Measurements from ENCODE around the gene ACR.

The ACR gene

DNA sequence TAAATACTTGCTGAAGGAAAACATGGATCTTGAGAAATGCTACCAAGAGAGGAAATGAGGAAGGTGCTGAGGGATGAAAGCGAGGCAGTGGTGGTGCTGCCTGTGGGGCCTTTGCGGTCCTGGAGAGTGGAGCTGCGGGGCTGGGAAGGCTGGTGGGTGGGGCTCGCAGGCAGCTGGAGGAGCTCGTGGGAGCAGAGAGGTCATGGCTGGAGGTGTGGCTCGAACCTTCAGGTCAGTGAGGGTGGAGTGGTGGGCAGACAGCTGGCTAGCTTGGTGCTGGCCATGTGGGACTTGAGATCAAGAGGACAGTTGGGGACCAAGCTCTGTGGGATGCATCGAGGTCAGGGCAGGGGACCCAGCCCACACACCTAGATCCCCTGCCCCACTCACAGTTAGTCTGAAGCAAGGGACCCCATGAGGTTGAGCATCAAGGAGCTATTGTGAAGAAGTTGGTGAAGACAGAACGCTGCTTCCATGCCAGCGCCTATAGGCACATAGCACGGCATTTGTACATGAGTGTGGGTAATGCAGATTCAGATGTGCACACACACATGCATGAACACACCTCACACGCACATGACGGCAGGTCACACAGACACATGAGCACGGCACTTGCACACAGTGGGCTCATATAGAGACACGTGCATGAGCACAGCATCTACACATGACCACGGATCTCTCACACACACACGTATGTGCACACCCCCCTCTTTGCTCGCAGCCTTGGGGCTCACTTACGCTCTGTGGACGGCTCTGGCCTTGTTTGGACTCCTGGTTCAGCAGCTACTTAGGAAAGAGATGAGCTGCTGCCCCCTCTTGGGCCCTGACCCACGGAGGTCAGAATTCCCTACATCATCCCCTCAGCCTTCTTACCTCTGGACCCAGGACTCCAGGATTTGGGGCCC, 34.9 kb upstream of the ACR start:
- DNase-seq = no peak

DNA sequence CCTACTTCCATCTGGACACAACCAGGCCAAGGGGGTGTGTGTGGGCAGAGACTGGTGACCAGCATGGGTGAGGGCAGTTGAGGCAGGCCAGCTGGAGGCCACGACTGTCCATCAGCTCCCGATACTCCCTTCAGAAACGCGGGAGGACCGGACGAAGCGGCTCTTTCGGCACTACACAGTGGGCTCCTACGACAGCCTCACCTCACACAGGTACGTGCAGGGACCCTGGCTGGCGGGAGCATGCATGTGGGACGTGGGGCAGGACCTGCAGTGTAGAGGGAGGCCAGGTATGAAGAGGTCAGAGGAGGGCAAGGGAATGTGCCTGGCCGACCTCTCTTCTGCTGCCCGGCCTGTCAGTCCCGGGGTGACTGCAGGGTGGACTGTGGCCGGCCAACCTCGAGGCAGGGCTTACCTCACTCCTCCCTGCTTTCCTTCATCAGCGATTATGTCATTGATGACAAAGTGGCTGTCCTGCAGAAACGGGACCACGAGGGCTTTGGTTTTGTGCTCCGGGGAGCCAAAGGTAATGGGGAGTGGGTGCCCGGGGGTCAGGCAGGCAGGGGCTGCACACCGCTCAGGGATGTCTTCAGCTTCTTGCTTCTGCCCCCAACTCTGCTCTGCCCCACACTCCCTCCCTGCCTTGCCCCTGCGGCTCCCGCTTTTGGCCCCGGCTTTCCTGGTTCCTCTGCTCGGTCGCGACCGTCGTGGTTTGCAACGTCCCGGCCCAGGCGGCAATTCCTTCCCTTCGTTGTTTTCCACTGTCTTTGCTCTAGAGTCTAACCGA, 34.1 kb upstream of the ACR start:
- no peak for DNase-seq

DNA sequence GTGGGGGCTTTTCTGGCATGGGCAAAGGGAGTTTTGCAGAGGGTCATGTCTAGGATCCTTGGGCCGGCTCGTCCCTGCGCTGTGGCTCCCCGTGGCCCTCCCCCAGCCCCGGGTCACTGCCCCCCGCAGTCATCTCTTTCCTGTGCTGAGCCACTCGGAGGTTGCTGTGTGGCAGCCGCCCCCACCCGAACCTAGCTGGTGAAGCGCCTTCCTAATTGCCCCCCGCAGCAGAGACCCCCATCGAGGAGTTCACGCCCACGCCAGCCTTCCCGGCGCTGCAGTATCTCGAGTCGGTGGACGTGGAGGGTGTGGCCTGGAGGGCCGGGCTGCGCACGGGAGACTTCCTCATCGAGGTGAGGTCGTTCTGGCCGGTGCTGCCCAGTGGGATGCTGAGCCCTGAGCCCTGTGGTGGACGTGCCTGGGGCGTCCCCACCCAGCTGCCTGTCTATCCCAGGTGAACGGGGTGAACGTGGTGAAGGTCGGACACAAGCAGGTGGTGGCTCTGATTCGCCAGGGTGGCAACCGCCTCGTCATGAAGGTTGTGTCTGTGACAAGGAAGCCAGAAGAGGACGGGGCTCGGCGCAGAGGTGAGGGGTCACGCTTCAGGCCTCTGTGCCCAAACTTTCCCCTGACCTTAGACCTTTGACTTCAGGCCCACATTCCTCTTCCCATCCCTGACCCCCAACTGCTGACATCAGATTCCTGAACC, 33.3 kb upstream of the ACR start:
- no peak for DNase-seq

DNA sequence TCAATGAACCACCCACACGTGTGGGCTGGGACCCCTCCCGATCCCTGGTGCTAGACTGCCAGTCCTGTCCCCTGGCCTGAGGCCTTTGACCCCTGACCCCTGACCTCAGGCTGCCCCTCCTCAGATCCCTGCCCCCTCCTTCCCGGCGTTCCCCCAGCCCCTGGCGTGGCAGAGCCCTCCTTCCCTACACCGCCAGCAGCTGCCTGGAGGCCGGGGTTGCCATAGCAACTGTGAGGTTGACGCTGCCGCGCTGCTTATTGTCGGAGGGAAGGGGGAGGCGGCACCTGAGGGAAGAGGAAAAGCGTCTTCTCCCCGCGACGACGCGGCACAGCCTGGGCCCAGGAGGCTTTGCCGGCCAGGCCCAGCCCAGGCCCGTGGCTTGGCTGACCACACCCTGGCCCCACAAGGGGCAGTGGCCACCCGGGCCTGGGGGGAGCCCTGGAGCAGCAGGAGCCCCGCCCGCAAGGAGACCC, 32.7 kb upstream of the ACR start:
- peak; percentile 81 for DNase-seq

DNA sequence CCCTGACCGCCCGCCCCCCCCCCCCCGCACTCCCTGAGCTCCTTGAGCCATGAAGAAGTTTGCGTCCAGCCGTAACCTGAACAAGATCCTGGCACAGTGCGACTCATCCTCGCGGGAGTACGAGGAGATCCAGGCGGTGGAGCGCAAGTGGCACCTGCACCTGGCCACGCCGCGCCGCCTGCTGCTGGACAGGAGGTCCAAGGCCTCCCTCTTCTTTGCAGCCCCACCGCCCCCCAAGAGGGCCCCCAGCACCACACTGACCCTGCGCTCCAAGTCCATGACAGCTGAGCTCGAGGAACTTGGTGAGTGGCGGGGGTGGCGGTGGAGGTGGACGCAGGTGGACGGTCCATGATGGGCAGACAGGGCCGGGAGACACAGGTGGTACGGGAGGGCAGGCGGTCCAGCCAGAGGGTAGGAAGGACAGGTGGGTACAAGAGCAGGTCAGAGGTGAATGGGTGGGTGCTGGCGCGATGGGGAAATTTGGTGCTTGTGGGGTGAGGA, 32.1 kb upstream of the ACR start:
- DNase-seq = no peak

DNA sequence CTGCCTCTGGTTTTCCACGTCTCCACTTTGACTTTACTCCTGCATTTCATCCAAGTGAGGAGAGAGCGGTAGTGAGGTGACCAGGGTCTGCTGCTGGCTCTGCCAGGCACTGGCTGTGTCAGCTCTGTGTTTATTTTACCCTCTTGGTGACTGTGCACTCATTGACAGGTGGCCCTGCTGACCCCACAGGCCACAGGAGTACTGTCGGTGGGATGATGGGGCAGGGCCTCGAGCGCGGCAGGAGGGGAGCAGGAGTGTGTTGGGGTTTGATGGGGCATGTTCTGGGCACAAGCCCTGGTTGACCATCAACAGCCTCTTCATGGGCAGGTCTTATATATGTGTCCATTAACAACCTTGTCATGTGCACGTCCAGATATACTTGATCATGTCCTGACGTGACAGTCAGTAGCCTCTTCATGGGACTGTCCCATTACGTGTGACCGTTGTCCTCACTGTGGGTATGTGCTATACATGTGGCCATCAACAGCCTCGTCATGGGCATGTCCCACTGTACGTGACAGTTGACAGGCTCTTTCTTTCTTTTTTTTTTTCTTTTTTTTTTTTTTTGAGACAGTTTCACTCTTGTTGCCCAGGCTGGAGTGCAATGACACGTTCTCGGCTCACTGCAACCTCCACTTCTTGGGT, 31.4 kb upstream of the ACR start:
- DNase-seq = no peak

DNA sequence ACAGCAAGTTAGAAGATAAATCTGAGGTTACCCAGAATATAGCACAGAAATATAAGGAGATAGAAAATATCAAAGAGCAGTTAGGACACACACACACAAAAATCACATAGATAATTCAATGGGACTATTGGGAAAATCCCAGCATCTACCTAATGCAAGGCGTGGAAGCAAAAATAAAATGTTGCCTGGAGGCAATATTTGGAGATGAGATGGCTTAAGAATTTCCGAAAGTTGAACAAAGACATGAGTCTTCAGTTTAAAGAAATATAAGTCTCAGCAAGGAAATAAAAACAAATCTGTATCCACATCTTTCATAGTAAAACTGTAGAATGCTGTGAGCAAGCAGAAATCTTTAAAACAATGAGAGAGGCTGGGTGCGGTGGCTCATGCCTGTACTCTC, 29.5 kb upstream of the ACR start:
- no peak for DNase-seq

DNA sequence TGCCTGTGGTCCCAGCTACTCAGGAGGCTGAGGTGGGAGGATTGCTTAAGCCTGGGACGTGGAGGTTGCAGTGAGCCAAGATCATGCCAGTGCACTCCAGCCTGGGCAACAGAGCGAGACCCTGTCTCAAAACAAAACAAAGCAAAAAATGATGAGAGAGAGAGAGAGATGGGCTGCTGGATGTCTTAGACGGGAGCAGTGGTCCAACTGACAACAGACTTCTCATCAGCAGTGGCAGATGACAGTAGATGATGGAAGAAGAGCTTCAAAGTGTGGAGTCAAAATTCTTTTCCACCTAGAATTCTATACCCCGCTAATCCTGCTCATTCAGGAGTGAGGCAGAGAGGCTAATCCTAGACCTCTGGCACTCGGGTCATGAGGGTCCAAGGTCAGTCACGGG, 29.0 kb upstream of the ACR start:
- DNase-seq = no peak

DNA sequence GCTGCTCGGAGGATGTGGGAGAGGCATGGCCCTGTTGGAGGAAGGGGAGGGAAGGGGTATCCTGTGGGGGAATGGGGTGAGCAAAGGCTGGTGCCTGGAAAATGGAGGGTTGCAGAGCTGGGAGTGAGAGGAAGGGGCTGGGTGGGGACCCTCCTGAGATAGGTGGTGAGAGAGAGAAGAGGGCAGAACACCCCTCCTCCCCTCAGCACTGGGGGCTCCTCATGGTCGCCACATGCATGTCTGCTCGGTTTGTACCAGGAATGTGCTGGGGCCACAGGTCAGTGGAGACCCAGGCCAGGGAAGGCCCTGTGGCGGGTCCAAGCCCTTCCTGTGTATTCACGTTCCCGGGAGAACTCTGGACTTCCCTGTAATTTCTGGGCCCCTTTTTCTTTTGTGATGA, 27.8 kb upstream of the ACR start:
- no peak for DNase-seq

DNA sequence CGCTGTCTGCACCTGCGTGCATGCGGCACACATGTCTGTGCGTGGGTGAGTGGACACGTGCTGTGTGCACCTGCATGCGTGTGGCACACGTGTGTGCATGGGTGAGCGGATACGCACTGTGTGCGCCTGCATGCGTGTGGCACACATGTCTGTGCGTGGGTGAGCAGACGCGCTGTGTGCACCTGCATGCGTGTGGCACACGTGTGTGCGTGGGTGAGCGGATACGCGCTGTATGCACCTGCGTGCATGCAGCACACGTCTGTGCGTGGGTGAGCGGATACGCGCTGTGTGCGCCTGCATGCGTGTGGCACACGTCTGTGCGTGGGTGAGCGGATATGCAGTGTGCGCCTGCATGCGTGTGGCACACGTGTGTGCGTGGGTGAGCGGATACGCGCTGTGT, 27.1 kb upstream of the ACR start:
- no peak for DNase-seq

DNA sequence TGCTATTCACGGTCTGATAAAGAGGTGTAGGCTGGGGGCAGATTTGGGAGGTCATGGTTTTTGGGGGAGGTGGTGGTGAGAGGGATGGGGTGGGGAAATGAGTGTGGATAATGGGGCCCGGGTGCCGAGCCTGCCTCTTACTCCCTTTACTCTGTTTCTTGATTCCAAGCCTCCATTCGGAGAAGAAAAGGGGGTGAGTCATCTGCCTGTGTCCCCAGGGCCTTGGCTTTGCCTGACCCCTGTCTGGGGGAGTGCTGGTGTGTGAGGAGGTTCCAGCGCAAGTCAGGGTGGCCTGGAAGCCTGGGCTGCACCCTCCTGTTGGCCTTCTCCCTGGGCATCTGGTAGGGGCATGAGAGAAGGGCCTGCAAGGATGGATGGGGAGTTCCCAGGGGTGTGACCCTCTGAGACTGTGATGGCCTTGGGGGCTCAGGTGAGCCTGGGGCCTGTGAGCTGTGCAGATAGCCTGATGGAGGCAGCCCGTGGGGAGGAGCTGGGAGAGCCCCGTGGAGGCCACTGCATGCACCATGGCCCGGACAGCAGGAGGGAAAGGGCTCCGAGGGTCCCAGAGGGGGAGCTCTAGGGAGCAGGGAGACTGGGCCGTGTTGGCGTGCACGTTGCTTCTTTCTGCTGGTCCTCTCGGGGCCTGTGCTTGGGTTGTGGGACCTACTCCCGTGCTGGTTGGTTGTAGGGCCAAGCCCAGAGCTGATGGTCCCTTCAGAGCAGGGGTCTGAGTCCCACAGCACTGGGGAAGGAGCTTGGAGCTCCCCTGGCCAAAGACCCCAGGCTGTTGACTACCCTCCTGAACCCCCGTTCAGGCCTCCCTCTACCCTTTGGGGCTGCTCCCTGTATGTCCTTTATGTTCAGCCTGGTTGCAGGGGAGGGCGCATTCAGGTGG, 26.3 kb upstream of the ACR start:
- DNase-seq = no peak

DNA sequence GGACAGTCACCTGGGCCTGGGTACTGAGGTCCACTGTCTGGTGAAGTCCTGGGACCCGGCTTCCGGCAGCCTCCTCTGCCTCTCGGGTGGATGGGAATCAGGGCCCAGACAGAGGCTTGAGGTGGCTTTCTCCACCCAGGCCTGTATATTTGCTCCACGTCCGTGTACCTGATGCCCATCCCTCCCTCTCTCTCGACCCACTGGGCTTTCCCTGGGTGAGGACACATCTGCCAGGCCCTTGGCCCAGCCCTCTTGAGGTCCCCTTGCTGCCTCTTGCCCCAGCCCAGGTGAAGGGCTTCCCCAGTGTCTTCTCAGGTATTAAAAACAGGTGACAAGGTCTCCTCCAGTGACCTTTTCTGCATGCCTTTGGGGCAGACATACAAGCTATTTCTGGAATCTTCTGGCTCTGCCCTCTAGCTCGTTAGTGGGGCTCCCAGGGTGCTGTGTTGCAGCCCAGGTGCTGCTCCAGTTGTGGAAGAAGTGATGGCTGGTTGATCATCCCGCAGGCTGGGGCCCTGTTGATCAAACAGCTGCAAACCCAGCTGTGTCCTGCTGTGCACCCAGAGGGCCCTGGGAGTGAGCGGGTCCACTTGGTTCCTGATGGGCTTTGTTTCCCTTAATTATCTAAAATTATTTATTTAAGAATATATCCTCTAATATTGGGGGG, 25.5 kb upstream of the ACR start:
- no peak for DNase-seq

DNA sequence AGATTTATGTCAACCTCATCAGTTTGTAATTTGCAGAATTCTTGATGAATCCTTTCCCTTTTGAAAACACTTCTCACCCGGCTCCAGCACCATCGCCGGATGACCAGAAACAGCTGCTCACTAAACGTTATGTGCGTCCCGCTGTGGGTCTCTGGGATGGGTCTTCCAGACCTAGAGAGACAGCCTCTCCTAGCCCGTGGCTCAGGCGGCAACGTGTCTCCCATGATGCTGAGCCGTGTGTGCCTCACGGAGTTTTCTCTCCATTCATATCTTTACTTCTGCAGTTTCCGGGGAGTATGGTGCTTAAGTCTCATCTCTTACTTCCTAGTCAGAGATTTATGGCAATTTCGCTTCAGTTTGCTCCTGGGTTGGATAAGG, 25.0 kb upstream of the ACR start:
- DNase-seq = no peak

DNA sequence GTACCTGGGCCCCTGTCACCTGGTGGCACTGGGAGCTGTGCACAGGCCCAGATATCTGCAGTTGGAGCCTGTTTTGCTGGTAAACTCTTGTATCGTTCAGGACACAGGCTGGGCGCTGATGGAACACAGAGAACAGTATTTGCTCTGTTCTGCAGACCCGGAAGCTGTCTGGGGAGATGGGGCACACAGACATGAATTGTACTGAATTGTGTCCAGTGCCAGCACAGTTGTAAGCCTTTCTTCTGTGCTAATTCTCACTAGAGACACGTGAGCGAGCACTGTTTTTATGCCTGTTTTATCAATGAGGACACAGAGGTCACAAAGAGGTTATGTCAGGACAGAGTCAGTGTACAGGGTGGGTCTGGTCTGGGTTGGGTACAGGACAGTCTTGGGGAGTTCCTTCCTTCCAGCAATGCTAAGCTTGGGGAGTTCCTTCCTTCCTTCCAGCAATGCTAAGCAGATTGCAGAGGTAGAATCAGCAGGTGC, 24.4 kb upstream of the ACR start:
- no peak for DNase-seq

DNA sequence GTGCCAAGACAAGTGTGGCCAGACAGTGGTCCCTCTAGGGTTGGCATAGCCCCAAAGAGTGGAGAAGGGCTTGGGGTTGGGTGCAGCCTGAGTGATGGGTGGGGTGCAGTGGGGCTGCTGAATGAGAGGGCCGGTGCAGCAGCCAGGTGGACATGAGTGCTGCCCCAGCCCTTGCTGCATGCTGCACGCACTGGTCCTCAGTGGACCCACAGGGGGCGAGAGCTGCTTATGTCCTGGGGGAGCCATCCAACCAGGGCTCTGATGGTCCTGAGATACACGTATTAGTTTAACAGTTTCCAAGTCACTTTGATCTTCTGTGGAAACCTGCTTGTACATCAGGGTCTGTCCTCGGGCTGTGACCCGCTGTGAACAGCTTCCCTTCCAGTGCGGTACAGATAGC, 23.9 kb upstream of the ACR start:
- DNase-seq = no peak

DNA sequence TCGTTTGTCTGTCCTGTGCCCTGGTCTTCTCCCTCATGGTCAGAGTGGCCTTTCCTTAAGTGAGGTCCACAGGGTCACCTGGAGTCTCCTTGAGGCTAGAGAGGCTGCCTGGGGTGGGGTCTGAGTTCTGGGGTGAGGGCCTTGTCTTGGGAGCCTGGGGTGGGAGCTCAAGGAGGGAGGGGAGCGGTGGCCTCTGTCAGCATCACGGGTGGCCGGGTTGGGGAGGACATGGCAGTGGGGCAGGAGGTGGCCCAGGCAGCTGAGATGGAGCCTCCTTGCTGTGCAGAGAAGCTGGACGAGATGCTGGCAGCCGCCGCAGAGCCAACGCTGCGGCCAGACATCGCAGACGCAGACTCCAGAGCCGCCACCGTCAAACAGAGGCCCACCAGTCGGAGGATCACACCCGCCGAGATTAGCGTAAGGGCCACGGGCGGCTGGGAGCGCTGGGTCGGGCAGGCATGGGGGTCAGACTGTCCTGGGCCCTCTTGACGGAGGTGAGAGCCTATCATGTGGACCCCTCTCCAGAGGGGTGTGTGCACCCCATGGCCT, 23.3 kb upstream of the ACR start:
- DNase-seq = no peak

DNA sequence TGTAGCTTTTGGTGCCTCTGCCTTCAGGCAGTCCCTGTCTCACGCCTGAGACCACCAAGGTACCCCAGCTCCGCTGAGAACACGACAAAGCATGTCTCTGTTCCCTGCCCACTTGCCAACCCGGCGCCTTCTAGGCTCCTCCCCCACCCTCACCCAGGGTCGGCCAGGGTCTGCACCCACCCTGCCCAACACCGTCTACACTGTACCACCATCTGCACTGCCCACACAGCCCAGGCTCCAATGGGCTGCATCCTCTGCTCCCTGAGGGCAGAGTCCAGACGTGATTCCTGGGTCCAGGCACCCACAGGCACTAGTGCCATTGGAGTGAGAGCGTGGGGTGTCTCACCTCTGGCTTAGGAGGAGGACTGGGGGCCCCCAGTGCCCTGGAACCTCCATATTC, 22.8 kb upstream of the ACR start:
- DNase-seq = no peak

DNA sequence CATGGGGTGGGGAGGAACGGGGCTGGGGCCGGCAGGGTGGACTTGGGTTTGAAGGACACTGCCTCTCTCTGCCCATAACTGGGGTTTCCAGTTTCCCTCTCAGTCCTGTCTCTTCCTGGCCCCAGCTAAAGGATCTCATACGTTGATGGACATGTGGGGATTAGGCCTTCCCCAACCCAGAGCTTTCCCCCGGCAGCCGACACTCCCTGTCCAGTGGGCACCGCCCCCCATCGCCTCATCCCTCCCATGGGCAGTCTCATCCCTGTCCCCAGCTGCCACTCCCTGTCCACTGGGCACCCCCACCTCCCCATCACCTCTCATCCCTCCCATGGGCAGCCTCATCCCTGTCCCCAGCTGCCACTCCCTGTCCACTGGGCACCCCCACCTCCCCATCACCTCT, 22.2 kb upstream of the ACR start:
- no peak for DNase-seq

DNA sequence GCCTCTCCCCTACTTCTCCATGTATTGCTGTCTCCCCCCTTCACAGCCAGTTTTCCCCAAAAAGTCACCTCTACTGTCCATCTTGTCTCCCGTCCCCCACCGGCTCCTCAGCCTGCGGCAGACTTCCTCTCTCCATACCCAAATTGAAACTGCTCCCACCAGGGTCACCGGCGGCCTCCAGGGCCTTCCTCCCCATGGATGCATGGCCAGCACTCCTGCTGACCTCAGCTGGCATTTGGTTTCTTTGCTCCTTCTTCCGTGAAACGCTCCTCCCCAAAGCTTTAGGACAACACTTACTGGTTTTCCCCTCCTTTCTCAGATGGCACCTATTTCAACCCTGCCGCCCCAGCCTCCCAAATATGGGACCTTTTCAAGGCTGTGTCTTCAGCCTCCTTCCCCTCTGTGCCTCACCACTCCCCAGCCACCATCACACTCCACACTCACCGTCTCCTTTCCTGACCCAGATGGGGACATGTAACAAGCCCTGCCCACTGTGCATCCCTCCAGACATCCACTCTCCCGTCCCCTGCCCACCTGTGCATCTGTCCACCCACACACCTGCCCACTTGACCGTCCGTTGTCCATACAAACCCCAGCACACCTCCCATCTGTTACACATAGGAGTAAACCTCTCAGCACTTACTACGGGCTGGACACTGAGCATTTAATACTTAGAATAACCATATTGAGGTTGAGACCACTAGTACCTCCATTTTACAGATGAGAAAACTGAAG, 21.5 kb upstream of the ACR start:
- no peak for DNase-seq
